ENCODE measurements around the gene MYH10. TPM values are rescaled to one million over a fixed set of nuclear protein-coding genes. Genes with fewer than 3 reads are reported as not detected.

Gene MYH10
- total and polyA plus RNA-seq, 9 of the 15 experiments (the other 6 are each of a cell fraction or from before 2014, with no cell fraction given): 16.3 to 95.3 (median 39.7) TPM

DNA sequence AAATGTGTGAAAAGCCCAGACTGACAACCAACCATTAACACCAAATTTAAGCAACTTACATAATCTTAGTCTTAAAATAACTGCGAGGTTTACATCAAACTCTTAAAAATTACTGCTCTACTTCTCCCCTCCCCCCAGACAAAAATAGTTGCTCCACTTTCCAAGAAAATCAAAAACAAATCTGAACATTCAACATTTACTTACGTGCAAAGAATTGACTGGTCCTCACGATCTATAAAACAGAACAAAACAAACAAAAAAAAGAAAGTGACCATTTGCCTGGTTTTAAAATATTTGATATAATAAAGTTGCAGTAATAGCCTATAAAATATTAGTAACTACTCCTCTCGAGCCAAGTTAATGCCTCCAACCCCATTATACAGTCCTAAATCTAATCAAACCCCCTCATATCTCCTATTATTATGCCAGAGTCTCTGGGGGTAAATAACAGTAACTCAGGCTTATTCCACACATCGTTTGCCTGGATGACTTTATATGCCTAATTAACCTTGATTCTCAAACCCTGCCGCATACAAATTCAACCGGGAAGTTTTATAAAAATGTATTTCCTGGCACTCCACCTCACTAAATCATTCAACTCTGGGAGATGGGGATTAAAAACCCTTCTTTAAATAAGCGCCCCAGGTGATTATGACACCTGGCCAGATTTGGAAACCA, 41.5 kb downstream of the MYH10 start:
- ATAC-seq (no peak), DNase-seq (ENCODE audit: extremely low read depth in 1 of 4, low spot score in 3 of 4) (no peak), FAIRE-seq (no peak)
- POLR2A ChIA-PET: interaction anchor here (1.1 kb wide), 1 partner anchor 23 kb away, joined by 3 read pairs; no protein-coding TSS in a partner anchor
- no peak overlapping the region for H2AFZ ChIP-seq (ENCODE audit: low read depth, low read length)
- no TSS peak for BruUV-seq (replicated peaks)
- no peaks in the 10 kb centered on the region for H3K27me3 ChIP-seq (ENCODE audit: control insufficient read depth in 2 of 2, insufficient read depth in 2 of 2, low read length in 2 of 2)
- no peaks in the 10 kb centered on the region; a peak in 1 of 5 replicates for H3K4me1 ChIP-seq (replicated peaks in 1 of 2; ENCODE audit: control insufficient read depth in 2 of 2, insufficient read depth in 2 of 2, low read length in 2 of 2)
- peaks cover 19% of the 10 kb centered on the region; the same call in 2 of the 3 replicates for H3K36me3 ChIP-seq (ENCODE audit: control insufficient read depth, insufficient read depth, low read length)
- H3K9me1 ChIP-seq (ENCODE audit: control insufficient read depth, insufficient read depth, low read length): no peaks in the 10 kb centered on the region
- whole genome bisulfite sequencing (ENCODE audit: insufficient coverage, low coverage, missing lambda C conversion rate): 68% methylated on average over 8 of the region's 8 CpGs
- H3K9me3 ChIP-seq (replicated peaks; ENCODE audit: control insufficient read depth, insufficient read depth, low read depth, low read length): no peaks in the 10 kb centered on the region
- H3K4me3 ChIP-seq: no peak overlapping the region
- H3K27ac ChIP-seq (ENCODE audit: extremely low read depth, low read depth, low read length): no peak overlapping the region
- CTCF ChIA-PET (ENCODE audit: low intra/inter-chr PET ratio): no interaction called here
- in situ Hi-C loops (cut with MboI) (no loop called here), intact Hi-C loops (cut with micrococcal nuclease) (no loop called here)
- H3K4me2 ChIP-seq (ENCODE audit: insufficient read depth, low read length): no peak overlapping the region
- no peak overlapping the region for H3K9ac ChIP-seq (ENCODE audit: insufficient read depth in 1 of 2, low read depth in 2 of 2, low read length in 2 of 2)
- no peaks in the 10 kb centered on the region for H4K20me1 ChIP-seq (replicated peaks; ENCODE audit: control insufficient read depth, insufficient read depth, low read length)
- H3K79me2 ChIP-seq (ENCODE audit: control insufficient read depth, insufficient read depth, low read length): peaks cover 27% of the 10 kb centered on the region
- no peak for TF ChIP-seq NUFIP1 (IDR thresholded peaks at IDR 0.05; ENCODE audit: partially characterized antibody)
- no peak for TF ChIP-seq HDAC1 (IDR thresholded peaks at IDR 0.05)
- TF ChIP-seq ZNF121 (CRISPR knock-in tag; conservative IDR thresholded peaks at IDR 0.05): no peak
- TF ChIP-seq, protein P1, sequence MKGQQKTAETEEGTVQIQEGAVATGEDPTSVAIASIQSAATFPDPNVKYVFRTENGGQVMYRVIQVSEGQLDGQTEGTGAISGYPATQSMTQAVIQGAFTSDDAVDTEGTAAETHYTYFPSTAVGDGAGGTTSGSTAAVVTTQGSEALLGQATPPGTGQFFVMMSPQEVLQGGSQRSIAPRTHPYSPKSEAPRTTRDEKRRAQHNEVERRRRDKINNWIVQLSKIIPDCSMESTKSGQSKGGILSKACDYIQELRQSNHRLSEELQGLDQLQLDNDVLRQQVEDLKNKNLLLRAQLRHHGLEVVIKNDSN (CRISPR knock-in tag; IDR thresholded peaks at IDR 0.05): no peak
- no peak for TF ChIP-seq SMAD4 (CRISPR knock-in tag; conservative IDR thresholded peaks at IDR 0.05)
- TF ChIP-seq USF2 (CRISPR knock-in tag; IDR thresholded peaks at IDR 0.05): no peak
- TF ChIP-seq, protein P2, sequence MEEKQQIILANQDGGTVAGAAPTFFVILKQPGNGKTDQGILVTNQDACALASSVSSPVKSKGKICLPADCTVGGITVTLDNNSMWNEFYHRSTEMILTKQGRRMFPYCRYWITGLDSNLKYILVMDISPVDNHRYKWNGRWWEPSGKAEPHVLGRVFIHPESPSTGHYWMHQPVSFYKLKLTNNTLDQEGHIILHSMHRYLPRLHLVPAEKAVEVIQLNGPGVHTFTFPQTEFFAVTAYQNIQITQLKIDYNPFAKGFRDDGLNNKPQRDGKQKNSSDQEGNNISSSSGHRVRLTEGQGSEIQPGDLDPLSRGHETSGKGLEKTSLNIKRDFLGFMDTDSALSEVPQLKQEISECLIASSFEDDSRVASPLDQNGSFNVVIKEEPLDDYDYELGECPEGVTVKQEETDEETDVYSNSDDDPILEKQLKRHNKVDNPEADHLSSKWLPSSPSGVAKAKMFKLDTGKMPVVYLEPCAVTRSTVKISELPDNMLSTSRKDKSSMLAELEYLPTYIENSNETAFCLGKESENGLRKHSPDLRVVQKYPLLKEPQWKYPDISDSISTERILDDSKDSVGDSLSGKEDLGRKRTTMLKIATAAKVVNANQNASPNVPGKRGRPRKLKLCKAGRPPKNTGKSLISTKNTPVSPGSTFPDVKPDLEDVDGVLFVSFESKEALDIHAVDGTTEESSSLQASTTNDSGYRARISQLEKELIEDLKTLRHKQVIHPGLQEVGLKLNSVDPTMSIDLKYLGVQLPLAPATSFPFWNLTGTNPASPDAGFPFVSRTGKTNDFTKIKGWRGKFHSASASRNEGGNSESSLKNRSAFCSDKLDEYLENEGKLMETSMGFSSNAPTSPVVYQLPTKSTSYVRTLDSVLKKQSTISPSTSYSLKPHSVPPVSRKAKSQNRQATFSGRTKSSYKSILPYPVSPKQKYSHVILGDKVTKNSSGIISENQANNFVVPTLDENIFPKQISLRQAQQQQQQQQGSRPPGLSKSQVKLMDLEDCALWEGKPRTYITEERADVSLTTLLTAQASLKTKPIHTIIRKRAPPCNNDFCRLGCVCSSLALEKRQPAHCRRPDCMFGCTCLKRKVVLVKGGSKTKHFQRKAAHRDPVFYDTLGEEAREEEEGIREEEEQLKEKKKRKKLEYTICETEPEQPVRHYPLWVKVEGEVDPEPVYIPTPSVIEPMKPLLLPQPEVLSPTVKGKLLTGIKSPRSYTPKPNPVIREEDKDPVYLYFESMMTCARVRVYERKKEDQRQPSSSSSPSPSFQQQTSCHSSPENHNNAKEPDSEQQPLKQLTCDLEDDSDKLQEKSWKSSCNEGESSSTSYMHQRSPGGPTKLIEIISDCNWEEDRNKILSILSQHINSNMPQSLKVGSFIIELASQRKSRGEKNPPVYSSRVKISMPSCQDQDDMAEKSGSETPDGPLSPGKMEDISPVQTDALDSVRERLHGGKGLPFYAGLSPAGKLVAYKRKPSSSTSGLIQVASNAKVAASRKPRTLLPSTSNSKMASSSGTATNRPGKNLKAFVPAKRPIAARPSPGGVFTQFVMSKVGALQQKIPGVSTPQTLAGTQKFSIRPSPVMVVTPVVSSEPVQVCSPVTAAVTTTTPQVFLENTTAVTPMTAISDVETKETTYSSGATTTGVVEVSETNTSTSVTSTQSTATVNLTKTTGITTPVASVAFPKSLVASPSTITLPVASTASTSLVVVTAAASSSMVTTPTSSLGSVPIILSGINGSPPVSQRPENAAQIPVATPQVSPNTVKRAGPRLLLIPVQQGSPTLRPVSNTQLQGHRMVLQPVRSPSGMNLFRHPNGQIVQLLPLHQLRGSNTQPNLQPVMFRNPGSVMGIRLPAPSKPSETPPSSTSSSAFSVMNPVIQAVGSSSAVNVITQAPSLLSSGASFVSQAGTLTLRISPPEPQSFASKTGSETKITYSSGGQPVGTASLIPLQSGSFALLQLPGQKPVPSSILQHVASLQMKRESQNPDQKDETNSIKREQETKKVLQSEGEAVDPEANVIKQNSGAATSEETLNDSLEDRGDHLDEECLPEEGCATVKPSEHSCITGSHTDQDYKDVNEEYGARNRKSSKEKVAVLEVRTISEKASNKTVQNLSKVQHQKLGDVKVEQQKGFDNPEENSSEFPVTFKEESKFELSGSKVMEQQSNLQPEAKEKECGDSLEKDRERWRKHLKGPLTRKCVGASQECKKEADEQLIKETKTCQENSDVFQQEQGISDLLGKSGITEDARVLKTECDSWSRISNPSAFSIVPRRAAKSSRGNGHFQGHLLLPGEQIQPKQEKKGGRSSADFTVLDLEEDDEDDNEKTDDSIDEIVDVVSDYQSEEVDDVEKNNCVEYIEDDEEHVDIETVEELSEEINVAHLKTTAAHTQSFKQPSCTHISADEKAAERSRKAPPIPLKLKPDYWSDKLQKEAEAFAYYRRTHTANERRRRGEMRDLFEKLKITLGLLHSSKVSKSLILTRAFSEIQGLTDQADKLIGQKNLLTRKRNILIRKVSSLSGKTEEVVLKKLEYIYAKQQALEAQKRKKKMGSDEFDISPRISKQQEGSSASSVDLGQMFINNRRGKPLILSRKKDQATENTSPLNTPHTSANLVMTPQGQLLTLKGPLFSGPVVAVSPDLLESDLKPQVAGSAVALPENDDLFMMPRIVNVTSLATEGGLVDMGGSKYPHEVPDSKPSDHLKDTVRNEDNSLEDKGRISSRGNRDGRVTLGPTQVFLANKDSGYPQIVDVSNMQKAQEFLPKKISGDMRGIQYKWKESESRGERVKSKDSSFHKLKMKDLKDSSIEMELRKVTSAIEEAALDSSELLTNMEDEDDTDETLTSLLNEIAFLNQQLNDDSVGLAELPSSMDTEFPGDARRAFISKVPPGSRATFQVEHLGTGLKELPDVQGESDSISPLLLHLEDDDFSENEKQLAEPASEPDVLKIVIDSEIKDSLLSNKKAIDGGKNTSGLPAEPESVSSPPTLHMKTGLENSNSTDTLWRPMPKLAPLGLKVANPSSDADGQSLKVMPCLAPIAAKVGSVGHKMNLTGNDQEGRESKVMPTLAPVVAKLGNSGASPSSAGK (IDR thresholded peaks at IDR 0.05): no peak
- no peak for TF ChIP-seq SMAD1 (IDR thresholded peaks at IDR 0.05; ENCODE audit: low read depth, low read length, partially characterized antibody)
- no peak for TF ChIP-seq SUPT5H (IDR thresholded peaks at IDR 0.05)
- TF ChIP-seq ETV1 (tag; conservative IDR thresholded peaks at IDR 0.05; ENCODE audit: low read depth): no peak

Data from K562 (cell line).